GM23338 (cell line): ENCODE measurements around the gene SPATA31C2. TPM values are rescaled to one million over a fixed set of nuclear protein-coding genes. Genes with fewer than 3 reads are reported as not detected.

ENCODE experiments used
- ATAC-seq: fragments of 200-7000 bp; cut with Tn5 transposase; 3 replicates; pipeline ENCODE4 v1.9.1; 2020
- DNase-seq: peaks from one replicate; pipeline ENCODE4 v3.0.0-alpha.2; 2015; ENCODE audit warnings: low spot score
- H2AFZ ChIP-seq: fragments of 200-600 bp; sonication (generic); 2 replicates; pipeline ENCODE4 v1.8.0; 2016; ENCODE audit warnings: antibody characterized with exemption, mild to moderate bottlenecking, moderate library complexity
- H3F3A ChIP-seq: fragments of 200-600 bp; sonication (generic); replicated peaks from 2 replicates; pipeline ENCODE4 v1.8.0; 2017; ENCODE audit warnings: antibody characterized with exemption, mixed run types, low read depth
- H3K27ac ChIP-seq: fragments of 200-600 bp; sonication (generic); 2 replicates; pipeline ENCODE4 v1.6.1; 2016; ENCODE audit warnings: low read depth
- H3K27me3 ChIP-seq: fragments of 200-600 bp; sonication (generic); 2 replicates; pipeline ENCODE4 v1.8.0; 2016; ENCODE audit warnings: mild to moderate bottlenecking, mixed run types, moderate library complexity; ENCODE audit not compliant: insufficient read depth
- H3K36me3 ChIP-seq: fragments of 200-600 bp; sonication (generic); 2 replicates; pipeline ENCODE4 v1.8.0; 2016; ENCODE audit warnings: mild to moderate bottlenecking; ENCODE audit not compliant: insufficient read depth
- H3K4me1 ChIP-seq: fragments of 200-600 bp; sonication (generic); 2 replicates; pipeline ENCODE4 v1.8.0; 2016; ENCODE audit warnings: mild to moderate bottlenecking, moderate library complexity; ENCODE audit not compliant: insufficient read depth
- H3K4me2 ChIP-seq: fragments of 200-600 bp; sonication (generic); 2 replicates; pipeline ENCODE4 v1.7.1; 2017; ENCODE audit warnings: mixed run types
- H3K4me3 ChIP-seq: fragments of 200-600 bp; sonication (generic); 2 replicates; pipeline ENCODE4 v1.6.1; 2016; ENCODE audit warnings: mixed run types
- H3K79me2 ChIP-seq: fragments of 200-600 bp; sonication (generic); replicated peaks from 2 replicates; pipeline ENCODE4 v1.8.0; 2017; ENCODE audit warnings: mild to moderate bottlenecking; ENCODE audit not compliant: insufficient read depth
- H3K9me2 ChIP-seq: fragments of 200-600 bp; sonication (generic); 2 replicates; pipeline ENCODE4 v1.8.0; 2017; ENCODE audit not compliant: insufficient read depth
- H4K20me1 ChIP-seq: fragments of 200-600 bp; sonication (generic); replicated peaks from 2 replicates; pipeline ENCODE4 v1.8.0; 2017; ENCODE audit warnings: mild to moderate bottlenecking; ENCODE audit not compliant: insufficient read depth
- H3K27ac Mint-ChIP-seq: 2 replicates; pipeline ENCODE4 v1.8.0; 2020; ENCODE audit warnings: inconsistent platforms, mild to moderate bottlenecking, moderate library complexity, mixed read lengths
- H3K27me3 Mint-ChIP-seq: 3 replicates; pipeline ENCODE4 v1.8.0; 2022; ENCODE audit warnings: low read depth, mild to moderate bottlenecking, moderate library complexity, mixed read lengths, inconsistent platforms; ENCODE audit not compliant: insufficient read depth, poor library complexity
- H3K36me3 Mint-ChIP-seq: 3 replicates; pipeline ENCODE4 v1.8.0; 2021; ENCODE audit warnings: low read depth, mild to moderate bottlenecking, inconsistent platforms, moderate library complexity, mixed read lengths
- H3K4me1 Mint-ChIP-seq: 3 replicates; pipeline ENCODE4 v1.8.0; 2020; ENCODE audit warnings: mild to moderate bottlenecking, inconsistent platforms, mixed read lengths
- H3K4me3 Mint-ChIP-seq: 3 replicates; pipeline ENCODE4 v1.8.0; 2021; ENCODE audit warnings: moderate library complexity, mild to moderate bottlenecking, inconsistent platforms, mixed read lengths
- H3K9me3 Mint-ChIP-seq: 3 replicates; pipeline ENCODE4 v1.8.0; 2020; ENCODE audit warnings: moderate library complexity, mild to moderate bottlenecking, inconsistent platforms, mixed read lengths
- CREB1 ChIP-seq: fragments of 250-450 bp; sonication (Bioruptor Pico); IDR thresholded peaks from 2 replicates; pipeline ENCODE4 v1.5.0; 2020; ENCODE audit warnings: low read depth, mild to moderate bottlenecking, moderate library complexity
- CTCF ChIP-seq, 2 experiments: fragments of 200-600 bp in 1 of 2; sonication (generic) in 1 of 2; conservative IDR thresholded peaks; 2 replicates each; pipeline versions ENCODE4 v1.5.1 to v1.6.1; 2016 to 2017; ENCODE audit warnings: antibody characterized with exemption in 2 of 2, low read depth in 2 of 2, mild to moderate bottlenecking in 2 of 2, moderate library complexity in 1 of 2
- EZH2 ChIP-seq: fragments of 200-600 bp; sonication (generic); IDR thresholded peaks from one replicate; pipeline ENCODE4 v1.8.0; 2017; ENCODE audit warnings: antibody characterized with exemption, mild to moderate bottlenecking, low read depth; ENCODE audit not compliant: unreplicated experiment
- EZH2phosphoT487 ChIP-seq: fragments of 200-600 bp; sonication (generic); IDR thresholded peaks from one replicate; pipeline ENCODE4 v1.8.1; 2018; ENCODE audit warnings: antibody characterized with exemption; ENCODE audit not compliant: unreplicated experiment
- JUNB ChIP-seq: IDR thresholded peaks from one replicate; pipeline ENCODE4 v1.6.1; 2016; ENCODE audit warnings: antibody characterized with exemption; ENCODE audit not compliant: unreplicated experiment
- NANOG ChIP-seq: IDR thresholded peaks from 2 replicates; pipeline ENCODE4 v1.6.1; 2016; ENCODE audit warnings: antibody characterized with exemption, borderline replicate concordance
- POLR2AphosphoS5 ChIP-seq: IDR thresholded peaks from 2 replicates; pipeline ENCODE4 v1.6.1; 2016; ENCODE audit warnings: antibody characterized with exemption, low read depth
- REST ChIP-seq: IDR thresholded peaks from one replicate; pipeline ENCODE4 v1.6.1; 2018; ENCODE audit warnings: antibody characterized with exemption; ENCODE audit not compliant: unreplicated experiment
- STAT1 ChIP-seq: IDR thresholded peaks from one replicate; pipeline ENCODE4 v1.6.1; 2016; ENCODE audit warnings: antibody characterized with exemption; ENCODE audit not compliant: unreplicated experiment
- ZNF114 ChIP-seq: fragments of 250-450 bp; sonication (Bioruptor Pico); IDR thresholded peaks from 2 replicates; pipeline ENCODE4 v1.5.0; 2020; ENCODE audit warnings: mild to moderate bottlenecking, moderate library complexity
- ZNF331 ChIP-seq: fragments of 250-450 bp; sonication (Bioruptor Pico); IDR thresholded peaks from 2 replicates; pipeline ENCODE4 v1.5.0; 2020; ENCODE audit warnings: low read depth, mild to moderate bottlenecking, moderate library complexity
- polyA plus RNA-seq: library from polyadenylated mRNA; unstranded; fragments of >200 nt; fragmentation: Nextera tagmentation; extraction: Ambion mirVana; gene quantifications from 2 replicates; pipeline ENCODE4 v1.2.1, GENCODE V29; 2016
- total RNA-seq: library from RNA; depleted of rRNA; stranded (reverse); fragments of >200 nt; shearing (Covaris generic); gene quantifications from 2 replicates; pipeline ENCODE4 v1.2.3, GENCODE V29; 2014
- TF ChIP-seq, protein P1 (sequence below): IDR thresholded peaks from 2 replicates; pipeline ENCODE4 v1.6.1; 2016; ENCODE audit warnings: antibody characterized with exemption

Gene SPATA31C2
- total and polyA plus RNA-seq, 2 experiments from 2014 or later: 0.08 to 0.35 TPM

GRCh38 chr9:88179062-88179521 lies 40.8 kb upstream of the SPATA31C2 start:
- H3K27ac ChIP-seq: no peak overlapping the region
- ATAC-seq: no peak
- no peak overlapping the region for H2AFZ ChIP-seq
- H3K4me1 ChIP-seq: peaks cover 7% of the 10 kb centered on the region; the same call in 1 of the 2 replicates
- Mint-ChIP-seq H3K4me3 (no peak overlapping the region), H3K27me3 (peaks cover 5% of the 10 kb centered on the region), H3K36me3 (no peaks in the 10 kb centered on the region; the same call in 2 of the 3 replicates), H3K9me3 (peaks cover 3% of the 10 kb centered on the region; the same call in 2 of the 3 replicates), H3K4me1 (peaks cover 6% of the 10 kb centered on the region; the same call in 1 of the 3 replicates), H3K27ac (no peak overlapping the region)
- no peaks in the 10 kb centered on the region for H3K36me3 ChIP-seq
- no peaks in the 10 kb centered on the region for H3F3A ChIP-seq
- no peak overlapping the region for H3K4me3 ChIP-seq
- no peak for TF ChIP-seq NANOG
- TF ChIP-seq ZNF114: no peak
- TF ChIP-seq EZH2: no peak
- TF ChIP-seq POLR2AphosphoS5: no peak
- TF ChIP-seq ZNF331 (CRISPR knock-in tag): no peak
- no peaks in the 10 kb centered on the region for H3K27me3 ChIP-seq
- no peaks in the 10 kb centered on the region for H3K9me2 ChIP-seq
- DNase-seq: no peak
- H3K79me2 ChIP-seq: no peaks in the 10 kb centered on the region
- no peaks in the 10 kb centered on the region for H4K20me1 ChIP-seq
- H3K4me2 ChIP-seq: no peak overlapping the region

GRCh38 chr9:88178641-88179040 lies 40.4 kb upstream of the SPATA31C2 start:
- Histone ChIP-seq H3K4me3 (no peak overlapping the region), H2AFZ (no peak overlapping the region), H4K20me1 (no peaks in the 10 kb centered on the region), H3K9me2 (no peaks in the 10 kb centered on the region), H3F3A (no peaks in the 10 kb centered on the region), H3K36me3 (no peaks in the 10 kb centered on the region), H3K4me1 (peaks cover 7% of the 10 kb centered on the region; the same call in 1 of the 2 replicates), H3K27me3 (no peaks in the 10 kb centered on the region), H3K79me2 (no peaks in the 10 kb centered on the region), H3K4me2 (no peak overlapping the region), H3K27ac (no peak overlapping the region)
- Mint-ChIP-seq H3K9me3 (peaks cover 3% of the 10 kb centered on the region; the same call in 2 of the 3 replicates), H3K4me1 (peaks cover 6% of the 10 kb centered on the region; the same call in 1 of the 3 replicates), H3K4me3 (no peak overlapping the region), H3K36me3 (no peaks in the 10 kb centered on the region; the same call in 2 of the 3 replicates), H3K27ac (no peak overlapping the region; the same call in 1 of the 2 replicates), H3K27me3 (peaks cover 5% of the 10 kb centered on the region)
- no peak for DNase-seq
- ATAC-seq: no peak
- TF ChIP-seq POLR2AphosphoS5: no peak
- no peak for TF ChIP-seq CTCF (conservative IDR thresholded peaks at IDR 0.05; ENCODE audit: low read depth in 2 of 2)
- TF ChIP-seq CREB1 (CRISPR knock-in tag): no peak
- TF ChIP-seq EZH2phosphoT487: no peak
- no peak for TF ChIP-seq ZNF114
- TF ChIP-seq REST: no peak
- no peak for TF ChIP-seq EZH2
- TF ChIP-seq, protein P1, sequence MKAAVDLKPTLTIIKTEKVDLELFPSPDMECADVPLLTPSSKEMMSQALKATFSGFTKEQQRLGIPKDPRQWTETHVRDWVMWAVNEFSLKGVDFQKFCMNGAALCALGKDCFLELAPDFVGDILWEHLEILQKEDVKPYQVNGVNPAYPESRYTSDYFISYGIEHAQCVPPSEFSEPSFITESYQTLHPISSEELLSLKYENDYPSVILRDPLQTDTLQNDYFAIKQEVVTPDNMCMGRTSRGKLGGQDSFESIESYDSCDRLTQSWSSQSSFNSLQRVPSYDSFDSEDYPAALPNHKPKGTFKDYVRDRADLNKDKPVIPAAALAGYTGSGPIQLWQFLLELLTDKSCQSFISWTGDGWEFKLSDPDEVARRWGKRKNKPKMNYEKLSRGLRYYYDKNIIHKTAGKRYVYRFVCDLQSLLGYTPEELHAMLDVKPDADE: no peak
- no peak for TF ChIP-seq NANOG
- no peak for TF ChIP-seq ZNF331 (CRISPR knock-in tag)
- no peak for TF ChIP-seq JUNB
- TF ChIP-seq STAT1: no peak
